ENCODE results near the gene TSPAN14. TPM values are rescaled to one million over a fixed set of nuclear protein-coding genes. Genes with fewer than 3 reads are reported as not detected.

The TSPAN14 gene
- total RNA-seq, 3 donors from 2014 or later (not counting 1 experiment from before 2014, with no cell fraction given), result 126 to 180 (median 173) TPM

- H3K27ac ChIP-seq (ENCODE audit: low read length), result peak overlapping the region; percentile 71
- peak; percentile 72 to 83 (median 81) for ATAC-seq
- H3K4me3 ChIP-seq (ENCODE audit: low read length), result no peak overlapping the region
- H3K9me3 ChIP-seq (ENCODE audit: control insufficient read depth, insufficient read depth, low read length), result no peaks in the 10 kb centered on the region
- H3K27me3 ChIP-seq (ENCODE audit: control insufficient read depth, insufficient read depth, low read length), result no peaks in the 10 kb centered on the region
- peak overlapping the region; percentile 75 to 89 for H3K27ac Mint-ChIP-seq
- WGBS (ENCODE audit: insufficient coverage), result 13% methylated on average over 14 of the region's 14 CpGs
- peaks cover 94 to 99% of the 10 kb centered on the region in 2 donors for H3K4me1 Mint-ChIP-seq
- H3K4me1 ChIP-seq (ENCODE audit: control insufficient read depth, insufficient read depth, low read length), result peaks cover 93% of the 10 kb centered on the region
- DNase-seq, result peak; percentile 72 to 81
- no peak for TF ChIP-seq CTCF (IDR thresholded peaks at IDR 0.05)
- no peaks in the 10 kb centered on the region for H3K9me3 Mint-ChIP-seq
- peaks cover 10% of the 10 kb centered on the region for H3K36me3 Mint-ChIP-seq
- intact Hi-C loops (cut with micrococcal nuclease), result loop anchor here (1.0 to 2.0 kb wide), 3 partner anchors 10 to 31 kb away; no protein-coding TSS in a partner anchor
- H3K36me3 ChIP-seq (ENCODE audit: control insufficient read depth, insufficient read depth, low read length), result peaks cover 23% of the 10 kb centered on the region
- no peaks in the 10 kb centered on the region for H3K27me3 Mint-ChIP-seq (ENCODE audit: low read depth in 2 of 2)
- peak overlapping the region; percentile 82 for H3K4me3 Mint-ChIP-seq
Observed at GRCh38 chr10:80487791-80488538, 33.9 kb downstream of the TSPAN14 start.

- H3K27ac ChIP-seq (ENCODE audit: low read length), result peak overlapping the region; percentile 71
- peak overlapping the region; percentile 82 for H3K4me3 Mint-ChIP-seq
- H3K9me3 Mint-ChIP-seq, result no peaks in the 10 kb centered on the region
- DNase-seq, result no peak
- no peaks in the 10 kb centered on the region for H3K27me3 ChIP-seq (ENCODE audit: control insufficient read depth, insufficient read depth, low read length)
- no peak for ATAC-seq
- TF ChIP-seq CTCF (IDR thresholded peaks at IDR 0.05), result no peak
- no peaks in the 10 kb centered on the region for H3K27me3 Mint-ChIP-seq (ENCODE audit: low read depth in 2 of 2)
- peaks cover 23% of the 10 kb centered on the region for H3K36me3 ChIP-seq (ENCODE audit: control insufficient read depth, insufficient read depth, low read length)
- no peaks in the 10 kb centered on the region for H3K9me3 ChIP-seq (ENCODE audit: control insufficient read depth, insufficient read depth, low read length)
- peaks cover 10% of the 10 kb centered on the region for H3K36me3 Mint-ChIP-seq
- H3K4me3 ChIP-seq (ENCODE audit: low read length), result no peak overlapping the region
- peaks cover 89% of the 10 kb centered on the region for H3K4me1 ChIP-seq (ENCODE audit: control insufficient read depth, insufficient read depth, low read length)
- peaks cover 95 to 99% of the 10 kb centered on the region in 2 donors for H3K4me1 Mint-ChIP-seq
- 54% methylated on average over 6 of the region's 6 CpGs for WGBS (ENCODE audit: insufficient coverage)
- intact Hi-C loops (cut with micrococcal nuclease), result loop anchor here (1.0 kb wide), 1 partner anchor 10 kb away; no protein-coding TSS in a partner anchor
- H3K27ac Mint-ChIP-seq, result peak overlapping the region; percentile 75 to 89
Observed at GRCh38 chr10:80488539-80489066, 34.5 kb downstream of the TSPAN14 start.

GRCh38 chr10:80489371-80490112 lies 35.4 kb downstream of the TSPAN14 start:
- Mint-ChIP-seq H3K27me3 (ENCODE audit: low read depth in 2 of 2) (no peaks in the 10 kb centered on the region), H3K4me1 (peaks cover 100% of the 10 kb centered on the region in 2 donors), H3K4me3 (peak overlapping the region; percentile 82), H3K36me3 (peaks cover 10% of the 10 kb centered on the region), H3K27ac (peak overlapping the region; percentile 75 to 89), H3K9me3 (no peaks in the 10 kb centered on the region)
- H3K4me3 ChIP-seq (ENCODE audit: low read length), result no peak overlapping the region
- H3K27ac ChIP-seq (ENCODE audit: low read length), result peak overlapping the region; percentile 71
- 100% methylated on average over 2 of the region's 2 CpGs for WGBS (ENCODE audit: insufficient coverage)
- DNase-seq (no peak), ATAC-seq (no peak)
- no peaks in the 10 kb centered on the region for H3K9me3 ChIP-seq (ENCODE audit: control insufficient read depth, insufficient read depth, low read length)
- H3K27me3 ChIP-seq (ENCODE audit: control insufficient read depth, insufficient read depth, low read length), result no peaks in the 10 kb centered on the region
- H3K36me3 ChIP-seq (ENCODE audit: control insufficient read depth, insufficient read depth, low read length), result peaks cover 26% of the 10 kb centered on the region
- H3K4me1 ChIP-seq (ENCODE audit: control insufficient read depth, insufficient read depth, low read length), result peaks cover 90% of the 10 kb centered on the region
- intact Hi-C loops (cut with micrococcal nuclease), result loop anchor here (10.0 kb wide), 1 partner anchor 285 kb away; the partner anchor contains the start of gene ANXA11
- no peak for TF ChIP-seq CTCF (IDR thresholded peaks at IDR 0.05)
